Ovary (tissue), 9 donors: Measurements from ENCODE around the gene CPS1. TPM values are rescaled to one million over a fixed set of nuclear protein-coding genes. Genes with fewer than 3 reads are reported as not detected.

ENCODE experiments used
- DNase-seq, 5 donors: peaks; one replicate each; pipeline ENCODE4 v3.0.0-alpha.2; 2019 to 2020
- H3K27ac ChIP-seq, 2 donors: fragments of 200-600 bp; one replicate each; pipeline versions ENCODE4 v1.5.1 to v1.8.0; 2019 to 2022
- H3K27me3 ChIP-seq: fragments of 200-600 bp; one replicate; pipeline ENCODE4 v1.8.0; 2022
- H3K36me3 ChIP-seq: fragments of 200-600 bp; sonication (generic); one replicate; pipeline ENCODE4 v1.5.1; 2019
- H3K4me1 ChIP-seq: one replicate; pipeline ENCODE4 v1.8.1; 2013; ENCODE audit warnings: mild to moderate bottlenecking, moderate library complexity; ENCODE audit not compliant: insufficient read depth
- H3K4me3 ChIP-seq: fragments of 200-600 bp; sonication (generic); one replicate; pipeline ENCODE4 v1.5.1; 2017
- H3K9me3 ChIP-seq, 2 donors: fragments of 200-600 bp in 1 of 2; sonication (generic) in 1 of 2; one replicate each; pipeline versions ENCODE4 v1.5.1 to v1.8.1; 2013 to 2019; ENCODE audit warnings: mild to moderate bottlenecking in 1 of 2, moderate library complexity in 1 of 2
- EP300 ChIP-seq: sonication (generic); formaldehyde crosslinking; IDR thresholded peaks from one replicate; pipeline ENCODE4 v1.6.1; 2017; ENCODE audit warnings: antibody characterized with exemption
- POLR2A ChIP-seq: fragments of 450-650 bp; IDR thresholded peaks from one replicate; pipeline ENCODE4 v1.6.1; 2017; ENCODE audit warnings: antibody characterized with exemption, mild to moderate bottlenecking, moderate library complexity
- WGBS, 3 donors: extraction: QIAGEN DNeasy Blood & Tissue Kit in 1 of 3; methylation state at CpG; one replicate each; pipeline versions ENCODE4 v1.1.5 to v1.1.7; 2013 to 2017; 5-methylcytosine and 5-hydroxymethylcytosine counted together
- intact Hi-C, 4 donors: fragments of 100-400 bp; cut with DNase I; formaldehyde crosslinking; loops; one replicate each; pipeline versions ENCODE4 v1.11.0 to v1.15.1; 2022 to 2023
- polyA plus RNA-seq, 2 donors: library from polyadenylated mRNA; stranded (reverse); fragments of 200-250 nt in 1 of 2; fragments of 350-450 nt in 1 of 2; fragmentation: Illumina TruSeq in 1 of 2; extraction: RNeasy Lipid Tissue Mini Kit (QIAGEN cat#74804) in 1 of 2; gene quantifications; one replicate each; pipeline ENCODE4 v1.2.3, GENCODE V29; 2013 to 2014
- total RNA-seq, 7 donors: library from RNA; depleted of rRNA in 2 of 7; stranded (reverse); fragments of >200 nt in 2 of 7; fragmentation: NEBNext Ultra II Directional in 3 of 7; extraction: Animal tissue kit (Norgen Biotek cat#: 25700) in 3 of 7; gene quantifications; one replicate each; pipeline versions ENCODE4 v1.1.0 to v1.2.4, GENCODE V29; 2016 to 2023
- TF ChIP-seq, protein P1 (sequence below), 3 donors: fragments of 450-650 bp in 2 of 3; fragments of 200-600 bp in 1 of 3; IDR thresholded peaks; one replicate each; pipeline versions ENCODE4 v1.5.1 to v1.8.0; 2016 to 2022; ENCODE audit warnings: antibody characterized with exemption in 3 of 3, mild to moderate bottlenecking in 1 of 3
- donor health status: DM: no; HTN: no; CAD: no; lungs with moderate emphysema.
- donor health status: DM: no; HTN: no; CAD: no.
- donor health status: Bipolar disorder and iron deficiency.
- donor health status: DM: yes; HTN: yes; CAD: no.
- donor health status: DM: no; HTN: no; CAD: no.
- donor health status: DM: yes; HTN: yes; CAD: no.

Gene CPS1
- total and polyA plus RNA-seq, 9 donors: 1.9 to 14.1 (median 7.0) TPM

GRCh38 chr2:210546424-210547208 is 9.8 kb upstream of the CPS1 start:
- H3K36me3 ChIP-seq: no peaks in the 10 kb centered on the region
- no peak overlapping the region for H3K4me3 ChIP-seq
- H3K27ac ChIP-seq: no peak overlapping the region
- WGBS, 3 donors: 75 to 76% (median 75%) methylated on average over 5 of the region's 5 CpGs
- intact Hi-C loops: no loop called here
- no peaks in the 10 kb centered on the region for H3K9me3 ChIP-seq
- H3K27me3 ChIP-seq: no peaks in the 10 kb centered on the region
- TF ChIP-seq, protein P1, sequence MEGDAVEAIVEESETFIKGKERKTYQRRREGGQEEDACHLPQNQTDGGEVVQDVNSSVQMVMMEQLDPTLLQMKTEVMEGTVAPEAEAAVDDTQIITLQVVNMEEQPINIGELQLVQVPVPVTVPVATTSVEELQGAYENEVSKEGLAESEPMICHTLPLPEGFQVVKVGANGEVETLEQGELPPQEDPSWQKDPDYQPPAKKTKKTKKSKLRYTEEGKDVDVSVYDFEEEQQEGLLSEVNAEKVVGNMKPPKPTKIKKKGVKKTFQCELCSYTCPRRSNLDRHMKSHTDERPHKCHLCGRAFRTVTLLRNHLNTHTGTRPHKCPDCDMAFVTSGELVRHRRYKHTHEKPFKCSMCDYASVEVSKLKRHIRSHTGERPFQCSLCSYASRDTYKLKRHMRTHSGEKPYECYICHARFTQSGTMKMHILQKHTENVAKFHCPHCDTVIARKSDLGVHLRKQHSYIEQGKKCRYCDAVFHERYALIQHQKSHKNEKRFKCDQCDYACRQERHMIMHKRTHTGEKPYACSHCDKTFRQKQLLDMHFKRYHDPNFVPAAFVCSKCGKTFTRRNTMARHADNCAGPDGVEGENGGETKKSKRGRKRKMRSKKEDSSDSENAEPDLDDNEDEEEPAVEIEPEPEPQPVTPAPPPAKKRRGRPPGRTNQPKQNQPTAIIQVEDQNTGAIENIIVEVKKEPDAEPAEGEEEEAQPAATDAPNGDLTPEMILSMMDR (IDR thresholded peaks at IDR 0.05): no peak
- TF ChIP-seq POLR2A: no peak
- TF ChIP-seq EP300: no peak
- peaks cover 1% of the 10 kb centered on the region for H3K4me1 ChIP-seq
- peak in 2 of 5 donors; percentile 19 to 36 for DNase-seq

- DNase-seq: no peak
Observed at GRCh38 chr2:210548031-210548430, 8.4 kb upstream of the CPS1 start.

GRCh38 chr2:210548878-210549384 is 7.5 kb upstream of the CPS1 start:
- H3K36me3 ChIP-seq: no peaks in the 10 kb centered on the region
- TF ChIP-seq, protein P1 (IDR thresholded peaks at IDR 0.05): no peak
- TF ChIP-seq POLR2A (no peak), EP300 (no peak)
- no peak overlapping the region for H3K27ac ChIP-seq
- H3K4me1 ChIP-seq: peaks cover 1% of the 10 kb centered on the region
- H3K9me3 ChIP-seq: no peaks in the 10 kb centered on the region
- intact Hi-C loops: no loop called here
- DNase-seq: no peak
- 92 to 94% (median 94%) methylated on average over 8 of the region's 8 CpGs for WGBS, 3 donors
- no peaks in the 10 kb centered on the region for H3K27me3 ChIP-seq
- H3K4me3 ChIP-seq: no peak overlapping the region

More at GRCh38 chr2:210548031-210548430, 8.4 kb upstream of the CPS1 start:
- Histone ChIP-seq H3K9me3 (no peaks in the 10 kb centered on the region), H3K4me1 (peaks cover 1% of the 10 kb centered on the region), H3K4me3 (no peak overlapping the region), H3K27ac (no peak overlapping the region), H3K36me3 (no peaks in the 10 kb centered on the region), H3K27me3 (no peaks in the 10 kb centered on the region)
- WGBS, 3 donors: 80 to 89% (median 84%) methylated on average over 2 of the region's 2 CpGs
- TF ChIP-seq POLR2A (no peak), EP300 (no peak)
- TF ChIP-seq, protein P1 (IDR thresholded peaks at IDR 0.05): no peak
- intact Hi-C loops: no loop called here

DNA sequence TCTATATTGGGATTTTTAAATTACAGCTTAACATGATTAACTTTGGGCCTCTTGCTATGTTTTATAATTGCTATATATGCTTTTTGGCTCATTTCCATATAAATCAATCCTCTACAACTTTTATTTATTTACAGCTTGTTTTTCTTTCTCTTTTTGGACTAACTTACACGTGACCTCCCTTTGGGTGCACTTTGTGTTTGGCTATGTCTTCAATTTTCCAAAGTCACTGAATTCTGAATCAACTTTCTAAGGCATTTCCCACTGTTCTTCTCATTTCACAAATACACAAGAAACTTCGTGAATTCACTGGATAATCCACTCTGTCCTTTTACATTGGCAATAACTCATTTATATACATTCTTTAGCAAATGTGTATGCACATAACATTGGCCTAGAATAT is 5.4 kb upstream of the CPS1 start:
- Histone ChIP-seq H3K36me3 (no peaks in the 10 kb centered on the region), H3K4me1 (peaks cover 1% of the 10 kb centered on the region), H3K4me3 (no peak overlapping the region), H3K9me3 (no peaks in the 10 kb centered on the region), H3K27me3 (no peaks in the 10 kb centered on the region), H3K27ac (no peak overlapping the region)
- WGBS, 3 donors: 63 to 87% (median 82%) methylated on average over 2 of the region's 2 CpGs
- intact Hi-C loops: no loop called here
- TF ChIP-seq POLR2A (no peak), EP300 (no peak)
- TF ChIP-seq, protein P1 (IDR thresholded peaks at IDR 0.05): no peak
- DNase-seq: no peak
